AG04450 (cell line): ENCODE data around the gene CCDC196. TPM values are rescaled to one million over a fixed set of nuclear protein-coding genes. Genes with fewer than 3 reads are reported as not detected.

Source experiments
- CTCF ChIA-PET: fragments of 300-600, 350-600 bp; formaldehyde crosslinking; extraction: SDS; loops from one replicate; lab custom pipeline; 2022; ENCODE audit warnings: antibody characterized with exemption, inconsistent platforms; lab: Charles Lee
- POLR2A ChIA-PET: fragments of 350-600 bp; formaldehyde crosslinking; extraction: SDS; loops from one replicate; lab custom pipeline; 2021; ENCODE audit warnings: antibody characterized with exemption, inconsistent platforms; lab: Yijun Ruan, JAX
- DNase-seq: peaks from one replicate; pipeline ENCODE4 v3.0.0-alpha.2; 2011; ENCODE audit warnings: low read depth, low spot score
- H3K27ac ChIP-seq: one replicate; pipeline ENCODE4 v1.5.1; 2012; ENCODE audit warnings: low read depth, low read length, control low read depth
- H3K27me3 ChIP-seq: one replicate; pipeline ENCODE4 v1.6.0; 2012; ENCODE audit warnings: low read length; ENCODE audit not compliant: control insufficient read depth, insufficient read depth
- H3K4me3 ChIP-seq: 2 replicates; pipeline ENCODE4 v1.5.1; 2011; ENCODE audit warnings: mild to moderate bottlenecking, low read depth, low read length, control low read depth
- H3K9me3 ChIP-seq: 2 replicates; pipeline ENCODE4 v1.5.1; 2012; ENCODE audit warnings: low read length; ENCODE audit not compliant: control insufficient read depth, insufficient read depth
- CTCF ChIP-seq: IDR thresholded peaks from 2 replicates; pipeline ENCODE4 v1.5.1; 2011; ENCODE audit warnings: low read depth, low read length, control low read depth, inconsistent platforms
- polyA plus RNA-seq: library from polyadenylated mRNA; depleted of rRNA; stranded (reverse); fragments of >200 nt; gene quantifications from 2 replicates; pipeline ENCODE4 v1.2.3, GENCODE V29; 2011

Gene CCDC196
- polyA plus RNA-seq, 1 experiment, result not detected

- TF ChIP-seq CTCF, result no peak
- CTCF ChIA-PET, result interaction anchor here (2.5 kb wide), 1 partner anchor 17 kb away, joined by 7 read pairs; no protein-coding TSS in a partner anchor
- POLR2A ChIA-PET, result no interaction called here
- H3K4me3 ChIP-seq, result no peak overlapping the region
- H3K9me3 ChIP-seq, result no peaks in the 10 kb centered on the region; the same call in 1 of the 2 replicates
- no peak for DNase-seq
- no peak overlapping the region for H3K27ac ChIP-seq
- H3K27me3 ChIP-seq, result no peaks in the 10 kb centered on the region
Measured at GRCh38 chr14:66511849-66512248, 25.7 kb downstream of the CCDC196 start.

GRCh38 chr14:66514213-66514612, 28.0 kb downstream of the CCDC196 start:
- CTCF ChIA-PET, result no interaction called here
- no peak overlapping the region for H3K27ac ChIP-seq
- no peak for DNase-seq
- POLR2A ChIA-PET, result no interaction called here
- H3K4me3 ChIP-seq, result no peak overlapping the region
- TF ChIP-seq CTCF, result no peak
- no peaks in the 10 kb centered on the region for H3K27me3 ChIP-seq
- H3K9me3 ChIP-seq, result no peaks in the 10 kb centered on the region

GRCh38 chr14:66530526-66530925, 44.4 kb downstream of the CCDC196 start:
- peaks cover 3% of the 10 kb centered on the region; the same call in 1 of the 2 replicates for H3K9me3 ChIP-seq
- no peak overlapping the region for H3K4me3 ChIP-seq
- no peaks in the 10 kb centered on the region for H3K27me3 ChIP-seq
- ChIA-PET CTCF (no interaction called here), POLR2A (no interaction called here)
- no peak overlapping the region for H3K27ac ChIP-seq
- TF ChIP-seq CTCF, result no peak
- DNase-seq, result no peak

GRCh38 chr14:66539034-66539433, 52.9 kb downstream of the CCDC196 start:
- CTCF ChIA-PET, result no interaction called here
- TF ChIP-seq CTCF, result no peak
- Histone ChIP-seq H3K4me3 (no peak overlapping the region), H3K9me3 (no peaks in the 10 kb centered on the region), H3K27me3 (no peaks in the 10 kb centered on the region), H3K27ac (no peak overlapping the region)
- POLR2A ChIA-PET, result no interaction called here
- DNase-seq, result no peak

- no peak for DNase-seq
- H3K27ac ChIP-seq, result no peak overlapping the region
- POLR2A ChIA-PET, result no interaction called here
- H3K9me3 ChIP-seq, result no peaks in the 10 kb centered on the region
- no peaks in the 10 kb centered on the region for H3K27me3 ChIP-seq
- no peak for TF ChIP-seq CTCF
- CTCF ChIA-PET, result no interaction called here
- H3K4me3 ChIP-seq, result no peak overlapping the region
Measured at GRCh38 chr14:66540038-66540437, 53.9 kb downstream of the CCDC196 start.
